Sigmoid colon (tissue), 4 donors: ENCODE data around the gene AVP.

Source experiments
- CTCF ChIP-seq, 4 experiments: fragments of 450-650 bp in 3 of 4; fragments of 200-600 bp in 1 of 4; IDR thresholded peaks; one replicate each; pipeline ENCODE4 v1.5.1; 2016 to 2019; ENCODE audit warnings: antibody characterized with exemption in 4 of 4, mild to moderate bottlenecking in 3 of 4, moderate library complexity in 2 of 4
- EP300 ChIP-seq, 4 donors: sonication (generic); formaldehyde crosslinking; IDR thresholded peaks; one replicate each; pipeline ENCODE4 v1.6.1; 2017; ENCODE audit warnings: antibody characterized with exemption in 4 of 4
- POLR2A ChIP-seq, 2 donors: fragments of 450-650 bp; IDR thresholded peaks; one replicate each; pipeline ENCODE4 v1.6.1; 2016; ENCODE audit warnings: antibody characterized with exemption in 2 of 2, mild to moderate bottlenecking in 2 of 2, moderate library complexity in 2 of 2
- POLR2AphosphoS5 ChIP-seq, 4 donors: sonication (generic); formaldehyde crosslinking; IDR thresholded peaks; one replicate each; pipeline ENCODE4 v1.6.1; 2017; ENCODE audit warnings: antibody characterized with exemption in 4 of 4

GRCh38 chr20:3059489-3059888 is 25.0 kb downstream of the AVP start:
- no peak for TF ChIP-seq CTCF (IDR thresholded peaks at IDR 0.05)
- no peak for TF ChIP-seq POLR2A (IDR thresholded peaks at IDR 0.05)
- no peak for TF ChIP-seq EP300 (IDR thresholded peaks at IDR 0.05)
- TF ChIP-seq POLR2AphosphoS5 (IDR thresholded peaks at IDR 0.05), result no peak
